22Rv1 (cell line): ENCODE data around the gene PTPRR.

ENCODE experiments used
- CTCF ChIP-seq: fragments of 450-650 bp; IDR thresholded peaks from 2 replicates; pipeline ENCODE4 v1.5.1; 2017; ENCODE audit warnings: mild to moderate bottlenecking
- ZFX ChIP-seq: fragments of 450-650 bp; IDR thresholded peaks from 2 replicates; pipeline ENCODE4 v1.6.1; 2017; ENCODE audit warnings: antibody characterized with exemption, borderline replicate concordance

- TF ChIP-seq CTCF, result no peak
- no peak for TF ChIP-seq ZFX
Observed at GRCh38 chr12:70918321-70918720, 2.2 kb downstream of the PTPRR start.
